Measurements from ENCODE around the gene MAPK12. TPM values are rescaled to one million over a fixed set of nuclear protein-coding genes. Genes with fewer than 3 reads are reported as not detected.

Gene MAPK12
- total and polyA plus RNA-seq, 2 of the 4 experiments (the other 2 are of a cell fraction): 41.0 to 56.3 TPM

DNA sequence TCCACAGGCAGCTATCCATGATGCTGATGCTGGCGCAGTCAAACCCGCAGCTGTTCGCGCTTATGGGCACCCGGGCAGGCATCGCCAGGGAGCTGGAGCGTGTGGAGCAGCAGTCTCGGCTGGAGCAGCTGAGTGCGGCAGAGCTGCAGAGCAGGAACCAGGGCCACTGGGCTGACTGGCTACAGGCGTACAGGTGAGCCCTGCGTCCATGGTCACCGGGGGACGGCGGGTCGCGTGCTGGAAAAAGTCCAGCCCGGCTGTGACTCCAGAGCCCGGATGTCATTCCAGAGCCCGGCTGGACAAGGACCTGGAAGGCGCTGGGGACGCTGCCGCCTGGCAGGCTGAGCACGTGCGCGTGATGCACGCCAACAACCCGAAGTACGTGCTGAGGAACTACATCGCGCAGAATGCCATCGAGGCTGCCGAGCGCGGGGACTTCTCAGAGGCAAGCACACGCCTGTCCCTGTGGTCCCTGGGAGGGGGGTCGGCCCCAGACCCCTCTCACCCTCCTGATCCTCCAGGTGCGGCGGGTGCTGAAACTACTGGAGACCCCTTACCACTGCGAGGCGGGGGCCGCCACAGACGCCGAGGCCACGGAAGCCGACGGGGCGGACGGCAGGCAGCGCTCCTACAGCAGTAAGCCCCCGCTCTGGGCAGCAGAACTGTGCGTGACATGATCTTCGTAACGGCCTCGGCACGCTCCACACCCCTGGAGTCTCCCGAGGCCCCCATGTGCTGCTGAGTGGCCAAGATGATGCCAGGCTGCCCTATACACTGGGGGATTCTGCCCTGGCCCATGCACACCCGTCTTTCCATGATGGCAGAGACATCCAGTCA, 44.6 kb downstream of the MAPK12 start:
- Histone ChIP-seq H3K14ac (replicated peaks; ENCODE audit: low read depth, low read length) (no peak overlapping the region), H4K20me1 (ENCODE audit: insufficient read depth, low read length) (peaks cover 57% of the 10 kb centered on the region), H2BK15ac (ENCODE audit: low read depth, low read length) (no peak overlapping the region), H3K36me3 (ENCODE audit: control insufficient read depth, insufficient read depth, low read length) (peaks cover 74% of the 10 kb centered on the region), H3K9me3 (ENCODE audit: control insufficient read depth, insufficient read depth, low read length) (no peaks in the 10 kb centered on the region), H3K27me3 (ENCODE audit: control insufficient read depth, insufficient read depth, low read length) (no peaks in the 10 kb centered on the region), H3K56ac (ENCODE audit: extremely low read depth, insufficient read depth, low read length) (no peak overlapping the region), H3K4me1 (ENCODE audit: control insufficient read depth, insufficient read depth, low read length) (no peaks in the 10 kb centered on the region), H3K9ac (ENCODE audit: low read depth, low read length) (no peak overlapping the region), H3K18ac (ENCODE audit: low read depth, low read length) (no peak overlapping the region), H3K79me1 (ENCODE audit: low read depth in 1 of 2, low read length in 2 of 2) (peaks cover 19 to 40% of the 10 kb centered on the region in 2 experiments), H2BK20ac (ENCODE audit: low read depth, low read length) (no peak overlapping the region), H2AK9ac (replicated peaks; ENCODE audit: low read depth, low read length, poor library complexity) (no peak overlapping the region), H3K4me3 (ENCODE audit: insufficient read depth, low read depth, low read length) (no peak overlapping the region), H2BK5ac (ENCODE audit: low read depth, low read length, poor library complexity, severe bottlenecking) (no peak overlapping the region), H4K91ac (ENCODE audit: insufficient read depth, low read depth, low read length) (no peak overlapping the region), H2AFZ (replicated peaks; ENCODE audit: low read length, poor library complexity) (no peak overlapping the region), H4K5ac (ENCODE audit: low read depth, low read length) (no peak overlapping the region), H2AK5ac (ENCODE audit: low read depth, low read length) (no peak overlapping the region), H3K4ac (ENCODE audit: low read depth, low read length) (no peak overlapping the region), H3K4me2 (ENCODE audit: low read depth, low read length) (no peak overlapping the region), H3K27ac (ENCODE audit: insufficient read depth, low read length) (no peak overlapping the region), H4K8ac (ENCODE audit: low read depth in 2 of 2, low read length in 2 of 2) (no peak overlapping the region), H3K23ac (ENCODE audit: low read depth, low read length) (no peak overlapping the region), H3K9me1 (ENCODE audit: insufficient read depth, low read length) (peaks cover 3% of the 10 kb centered on the region; the same call in 1 of the 2 replicates), H2BK120ac (ENCODE audit: low read depth, low read length) (no peak overlapping the region)
- in situ Hi-C loops (cut with MboI; ENCODE audit: low sequenced_read_pairs) (loop anchor here (25.0 kb wide), 1 partner anchor 405 kb away; no protein-coding TSS in a partner anchor), dilution Hi-C loops (cut with HindIII; ENCODE audit: low sequenced_read_pairs, unreplicated experiment) (no loop called here), intact Hi-C loops (cut with micrococcal nuclease) (no loop called here)
- ATAC-seq (ENCODE audit: low read depth) (no peak), DNase-seq (no peak)
- WGBS, 2 experiments (ENCODE audit: extremely low coverage in 2 of 2, insufficient read length in 1 of 2): 91% methylated on average over 27 of the region's 57 CpGs; no CpG with 5 or more reads in 1 of the 2 experiments
- ChIA-PET POLR2A (ENCODE audit: unreplicated experiment) (no interaction called here), CTCF (no interaction called here)
- BruUV-seq (replicated peaks): no TSS peak
- TF ChIP-seq RCOR1 (IDR thresholded peaks at IDR 0.05; ENCODE audit: insufficient replicate concordance, low read length): no peak
- no peak for TF ChIP-seq SMC3 (IDR thresholded peaks at IDR 0.05; ENCODE audit: low read depth, low read length)
- TF ChIP-seq, protein P1, sequence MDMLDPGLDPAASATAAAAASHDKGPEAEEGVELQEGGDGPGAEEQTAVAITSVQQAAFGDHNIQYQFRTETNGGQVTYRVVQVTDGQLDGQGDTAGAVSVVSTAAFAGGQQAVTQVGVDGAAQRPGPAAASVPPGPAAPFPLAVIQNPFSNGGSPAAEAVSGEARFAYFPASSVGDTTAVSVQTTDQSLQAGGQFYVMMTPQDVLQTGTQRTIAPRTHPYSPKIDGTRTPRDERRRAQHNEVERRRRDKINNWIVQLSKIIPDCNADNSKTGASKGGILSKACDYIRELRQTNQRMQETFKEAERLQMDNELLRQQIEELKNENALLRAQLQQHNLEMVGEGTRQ (IDR thresholded peaks at IDR 0.05; ENCODE audit: low read depth, low read length): no peak
- TF ChIP-seq MAZ (IDR thresholded peaks at IDR 0.05; ENCODE audit: borderline replicate concordance, low read depth, low read length): no peak
- TF ChIP-seq BHLHE40 (IDR thresholded peaks at IDR 0.05; ENCODE audit: low read depth, low read length): no peak
- TF ChIP-seq MXI1 (IDR thresholded peaks at IDR 0.05; ENCODE audit: borderline replicate concordance, low read depth, low read length): no peak
- TF ChIP-seq MAFK (IDR thresholded peaks at IDR 0.05; ENCODE audit: low read depth, low read length): no peak
- TF ChIP-seq NFE2L2 (IDR thresholded peaks at IDR 0.05; ENCODE audit: low read depth, low read length): no peak
- no peak for TF ChIP-seq CEBPB (IDR thresholded peaks at IDR 0.05; ENCODE audit: low read depth, low read length)
- no peak for TF ChIP-seq RFX5 (IDR thresholded peaks at IDR 0.05; ENCODE audit: low read depth, low read length)
- TF ChIP-seq, protein P2, sequence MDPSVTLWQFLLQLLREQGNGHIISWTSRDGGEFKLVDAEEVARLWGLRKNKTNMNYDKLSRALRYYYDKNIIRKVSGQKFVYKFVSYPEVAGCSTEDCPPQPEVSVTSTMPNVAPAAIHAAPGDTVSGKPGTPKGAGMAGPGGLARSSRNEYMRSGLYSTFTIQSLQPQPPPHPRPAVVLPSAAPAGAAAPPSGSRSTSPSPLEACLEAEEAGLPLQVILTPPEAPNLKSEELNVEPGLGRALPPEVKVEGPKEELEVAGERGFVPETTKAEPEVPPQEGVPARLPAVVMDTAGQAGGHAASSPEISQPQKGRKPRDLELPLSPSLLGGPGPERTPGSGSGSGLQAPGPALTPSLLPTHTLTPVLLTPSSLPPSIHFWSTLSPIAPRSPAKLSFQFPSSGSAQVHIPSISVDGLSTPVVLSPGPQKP (IDR thresholded peaks at IDR 0.05; ENCODE audit: borderline replicate concordance, low read depth, low read length): no peak
- TF ChIP-seq FOS (IDR thresholded peaks at IDR 0.05; ENCODE audit: low read depth, low read length): no peak
- TF ChIP-seq, protein P3, sequence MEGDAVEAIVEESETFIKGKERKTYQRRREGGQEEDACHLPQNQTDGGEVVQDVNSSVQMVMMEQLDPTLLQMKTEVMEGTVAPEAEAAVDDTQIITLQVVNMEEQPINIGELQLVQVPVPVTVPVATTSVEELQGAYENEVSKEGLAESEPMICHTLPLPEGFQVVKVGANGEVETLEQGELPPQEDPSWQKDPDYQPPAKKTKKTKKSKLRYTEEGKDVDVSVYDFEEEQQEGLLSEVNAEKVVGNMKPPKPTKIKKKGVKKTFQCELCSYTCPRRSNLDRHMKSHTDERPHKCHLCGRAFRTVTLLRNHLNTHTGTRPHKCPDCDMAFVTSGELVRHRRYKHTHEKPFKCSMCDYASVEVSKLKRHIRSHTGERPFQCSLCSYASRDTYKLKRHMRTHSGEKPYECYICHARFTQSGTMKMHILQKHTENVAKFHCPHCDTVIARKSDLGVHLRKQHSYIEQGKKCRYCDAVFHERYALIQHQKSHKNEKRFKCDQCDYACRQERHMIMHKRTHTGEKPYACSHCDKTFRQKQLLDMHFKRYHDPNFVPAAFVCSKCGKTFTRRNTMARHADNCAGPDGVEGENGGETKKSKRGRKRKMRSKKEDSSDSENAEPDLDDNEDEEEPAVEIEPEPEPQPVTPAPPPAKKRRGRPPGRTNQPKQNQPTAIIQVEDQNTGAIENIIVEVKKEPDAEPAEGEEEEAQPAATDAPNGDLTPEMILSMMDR (conservative IDR thresholded peaks at IDR 0.05; ENCODE audit: low read depth, low read length): no peak
- no peak for TF ChIP-seq POLR2A (IDR thresholded peaks at IDR 0.05; ENCODE audit: low read depth, low read length)
